SK-N-SH treated with all-trans-retinoic acid at 6 μM for 48 hours (cell line): Measurements from ENCODE around the gene CALY.

Experiments used
- ATAC-seq: fragments of 200-7000 bp; cut with Tn5 transposase; 3 replicates; pipeline ENCODE4 v1.9.1; 2020; ENCODE audit warnings: mild to moderate bottlenecking, moderate library complexity
- ARNTL ChIP-seq: fragments of 450-650 bp; formaldehyde crosslinking; IDR thresholded peaks from 2 replicates; pipeline ENCODE4 v1.5.0; 2020; ENCODE audit warnings: low read depth, mild to moderate bottlenecking, moderate library complexity, borderline replicate concordance
- BACH2 ChIP-seq: fragments of 250-450 bp; sonication (Bioruptor Pico); IDR thresholded peaks from 2 replicates; pipeline ENCODE4 v1.9.0; 2021; ENCODE audit warnings: mild to moderate bottlenecking, borderline replicate concordance
- CSDC2 ChIP-seq: fragments of 250-450 bp; sonication (Bioruptor Pico); IDR thresholded peaks from 2 replicates; pipeline ENCODE4 v1.5.0; 2020; ENCODE audit warnings: mild to moderate bottlenecking, moderate library complexity
- ESRRG ChIP-seq: fragments of 250-450 bp; sonication (Bioruptor Pico); IDR thresholded peaks from 2 replicates; pipeline ENCODE4 v1.6.1; 2021; ENCODE audit warnings: mild to moderate bottlenecking
- ISL1 ChIP-seq: fragments of 250-450 bp; sonication (Bioruptor Pico); IDR thresholded peaks from 2 replicates; pipeline ENCODE4 v2.1.2; 2022; ENCODE audit warnings: mild to moderate bottlenecking, moderate library complexity
- OSR1 ChIP-seq: fragments of 250-450 bp; sonication (Bioruptor Pico); IDR thresholded peaks from 2 replicates; pipeline ENCODE4 v1.8.0; 2022; ENCODE audit warnings: moderate library complexity, mild to moderate bottlenecking, inconsistent platforms
- PPARA ChIP-seq: fragments of 250-450 bp; sonication (Bioruptor Pico); IDR thresholded peaks from 2 replicates; pipeline ENCODE4 v1.5.0; 2020; ENCODE audit warnings: mild to moderate bottlenecking, borderline replicate concordance
- TCF4 ChIP-seq: fragments of 250-450 bp; sonication (Bioruptor Pico); IDR thresholded peaks from 2 replicates; pipeline ENCODE4 v1.8.0; 2021; ENCODE audit warnings: mild to moderate bottlenecking, moderate library complexity, borderline replicate concordance
- TOX ChIP-seq: fragments of 250-450 bp; sonication (Bioruptor Pico); IDR thresholded peaks from 2 replicates; pipeline ENCODE4 v1.8.0; 2021; ENCODE audit warnings: mild to moderate bottlenecking, moderate library complexity, borderline replicate concordance
- TSHZ2 ChIP-seq: fragments of 250-450 bp; sonication (Bioruptor Pico); IDR thresholded peaks from 2 replicates; pipeline ENCODE4 v1.5.0; 2020; ENCODE audit warnings: mild to moderate bottlenecking, moderate library complexity
- ZC3H10 ChIP-seq: fragments of 250-450 bp; sonication (Bioruptor Pico); IDR thresholded peaks from 2 replicates; pipeline ENCODE4 v1.5.1; 2021; ENCODE audit warnings: mild to moderate bottlenecking, moderate library complexity
- ZFP3 ChIP-seq: fragments of 250-450 bp; sonication (Bioruptor Pico); IDR thresholded peaks from 2 replicates; pipeline ENCODE4 v1.5.0; 2020; ENCODE audit warnings: mild to moderate bottlenecking, moderate library complexity
- ZFP30 ChIP-seq: fragments of 450-650 bp; formaldehyde crosslinking; IDR thresholded peaks from 2 replicates; pipeline ENCODE4 v1.5.0; 2022; ENCODE audit warnings: mild to moderate bottlenecking, moderate library complexity
- ZNF565 ChIP-seq: fragments of 450-650 bp; formaldehyde crosslinking; conservative IDR thresholded peaks from 2 replicates; pipeline ENCODE4 v1.5.0; 2020; ENCODE audit warnings: low read depth, mild to moderate bottlenecking, moderate library complexity
- ZNF70 ChIP-seq: fragments of 450-650 bp; formaldehyde crosslinking; IDR thresholded peaks from 2 replicates; pipeline ENCODE4 v1.5.0; 2020; ENCODE audit warnings: mild to moderate bottlenecking, moderate library complexity
- ZNF8 ChIP-seq: fragments of 450-650 bp; formaldehyde crosslinking; IDR thresholded peaks from 2 replicates; pipeline ENCODE4 v1.5.0; 2020; ENCODE audit warnings: mild to moderate bottlenecking, moderate library complexity
- TF ChIP-seq, protein P1 (sequence below): fragments of 250-450 bp; sonication (Bioruptor Pico); IDR thresholded peaks from 2 replicates; pipeline ENCODE4 v1.8.0; 2021; ENCODE audit warnings: low read depth, mild to moderate bottlenecking, moderate library complexity, borderline replicate concordance
- TF ChIP-seq, protein P2 (sequence below): fragments of 250-450 bp; sonication (Bioruptor Pico); IDR thresholded peaks from 2 replicates; pipeline ENCODE4 v1.8.0; 2020; ENCODE audit warnings: mild to moderate bottlenecking, moderate library complexity, borderline replicate concordance

Gene CALY

DNA sequence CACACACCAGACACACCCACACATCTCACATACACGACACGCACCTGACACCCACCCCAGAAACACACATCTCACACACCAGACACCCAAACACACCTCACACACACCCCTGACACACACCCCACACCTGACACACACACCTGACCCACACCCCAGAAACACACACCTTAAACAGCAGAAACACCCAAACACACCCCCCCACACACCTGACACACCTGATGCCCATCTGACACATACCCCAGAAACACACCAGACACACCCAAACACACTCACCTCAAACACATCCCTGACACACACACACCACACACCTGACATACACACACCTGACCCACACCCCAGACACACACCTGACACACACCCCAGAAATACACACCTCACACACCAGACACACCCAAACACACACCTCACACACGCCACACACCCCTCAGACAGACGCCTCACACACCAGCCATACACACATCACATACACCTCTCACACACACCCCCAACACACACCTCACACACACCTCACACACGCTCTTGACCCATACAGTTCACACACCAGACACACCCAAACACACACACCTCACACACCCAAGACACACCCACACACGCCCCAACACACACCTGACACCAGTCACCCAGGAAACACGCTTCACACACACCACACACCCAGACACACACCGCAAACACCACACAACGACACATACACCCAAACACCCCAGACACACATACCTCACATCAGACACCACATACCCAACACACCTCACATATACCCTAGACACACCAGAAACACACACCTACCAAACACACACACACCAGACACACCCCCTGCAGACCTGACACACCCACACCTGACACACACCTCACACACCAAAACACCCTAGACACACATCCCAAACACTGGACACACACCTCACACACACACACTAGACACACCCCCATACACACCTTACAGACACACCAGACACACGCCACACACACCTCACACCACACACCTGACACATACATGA, 1.7 kb upstream of the CALY start (continued):
- TF ChIP-seq TSHZ2 (CRISPR knock-in tag) (no peak), ARNTL (CRISPR knock-in tag) (no peak), ESRRG (CRISPR knock-in tag) (no peak), ZC3H10 (CRISPR knock-in tag) (no peak), ZNF70 (CRISPR knock-in tag) (no peak)

DNA sequence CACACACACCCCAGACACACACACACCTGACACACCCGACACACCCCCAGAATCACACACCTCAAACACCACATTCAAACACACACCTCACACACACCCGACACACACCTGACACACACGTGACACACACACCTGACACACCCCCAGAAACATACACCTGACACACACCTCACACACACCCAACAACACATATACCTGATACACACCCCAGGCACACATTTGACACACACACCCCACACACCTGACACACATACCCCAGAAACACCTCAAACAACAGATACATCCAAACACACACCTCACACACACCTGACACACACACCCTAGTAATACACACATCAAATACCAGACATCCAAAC, 652 bp upstream of the CALY start:
- TF ChIP-seq PPARA (CRISPR knock-in tag) (no peak), ARNTL (CRISPR knock-in tag) (no peak), ZNF565 (CRISPR knock-in tag) (no peak), ISL1 (CRISPR knock-in tag) (no peak), OSR1 (no peak), BACH2 (CRISPR knock-in tag) (no peak), CSDC2 (CRISPR knock-in tag) (no peak), ZC3H10 (CRISPR knock-in tag) (no peak), ZFP3 (CRISPR knock-in tag) (no peak), ZNF8 (CRISPR knock-in tag) (no peak), ZFP30 (CRISPR knock-in tag) (no peak)
- TF ChIP-seq, protein P1, sequence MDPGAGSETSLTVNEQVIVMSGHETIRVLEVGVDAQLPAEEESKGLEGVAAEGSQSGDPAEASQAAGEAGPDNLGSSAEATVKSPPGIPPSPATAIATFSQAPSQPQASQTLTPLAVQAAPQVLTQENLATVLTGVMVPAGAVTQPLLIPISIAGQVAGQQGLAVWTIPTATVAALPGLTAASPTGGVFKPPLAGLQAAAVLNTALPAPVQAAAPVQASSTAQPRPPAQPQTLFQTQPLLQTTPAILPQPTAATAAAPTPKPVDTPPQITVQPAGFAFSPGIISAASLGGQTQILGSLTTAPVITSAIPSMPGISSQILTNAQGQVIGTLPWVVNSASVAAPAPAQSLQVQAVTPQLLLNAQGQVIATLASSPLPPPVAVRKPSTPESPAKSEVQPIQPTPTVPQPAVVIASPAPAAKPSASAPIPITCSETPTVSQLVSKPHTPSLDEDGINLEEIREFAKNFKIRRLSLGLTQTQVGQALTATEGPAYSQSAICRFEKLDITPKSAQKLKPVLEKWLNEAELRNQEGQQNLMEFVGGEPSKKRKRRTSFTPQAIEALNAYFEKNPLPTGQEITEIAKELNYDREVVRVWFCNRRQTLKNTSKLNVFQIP (CRISPR knock-in tag): no peak
- no peak for ATAC-seq

- ATAC-seq: no peak
Observed at GRCh38 chr10:133336118-133336576, 549 bp downstream of the CALY start.

GRCh38 chr10:133335246-133336117, 1.2 kb downstream of the CALY start:
- peak; percentile 64 for ATAC-seq
- TF ChIP-seq ESRRG (CRISPR knock-in tag) (no peak), ZNF565 (CRISPR knock-in tag) (no peak), TCF4 (CRISPR knock-in tag) (no peak), TOX (no peak), ZFP3 (CRISPR knock-in tag) (no peak), ZNF8 (CRISPR knock-in tag) (no peak), PPARA (CRISPR knock-in tag) (no peak), CSDC2 (CRISPR knock-in tag) (no peak)
- TF ChIP-seq, protein P1 (CRISPR knock-in tag): no peak
- TF ChIP-seq, protein P2, sequence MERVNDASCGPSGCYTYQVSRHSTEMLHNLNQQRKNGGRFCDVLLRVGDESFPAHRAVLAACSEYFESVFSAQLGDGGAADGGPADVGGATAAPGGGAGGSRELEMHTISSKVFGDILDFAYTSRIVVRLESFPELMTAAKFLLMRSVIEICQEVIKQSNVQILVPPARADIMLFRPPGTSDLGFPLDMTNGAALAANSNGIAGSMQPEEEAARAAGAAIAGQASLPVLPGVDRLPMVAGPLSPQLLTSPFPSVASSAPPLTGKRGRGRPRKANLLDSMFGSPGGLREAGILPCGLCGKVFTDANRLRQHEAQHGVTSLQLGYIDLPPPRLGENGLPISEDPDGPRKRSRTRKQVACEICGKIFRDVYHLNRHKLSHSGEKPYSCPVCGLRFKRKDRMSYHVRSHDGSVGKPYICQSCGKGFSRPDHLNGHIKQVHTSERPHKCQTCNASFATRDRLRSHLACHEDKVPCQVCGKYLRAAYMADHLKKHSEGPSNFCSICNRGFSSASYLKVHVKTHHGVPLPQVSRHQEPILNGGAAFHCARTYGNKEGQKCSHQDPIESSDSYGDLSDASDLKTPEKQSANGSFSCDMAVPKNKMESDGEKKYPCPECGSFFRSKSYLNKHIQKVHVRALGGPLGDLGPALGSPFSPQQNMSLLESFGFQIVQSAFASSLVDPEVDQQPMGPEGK: no peak

More at GRCh38 chr10:133336118-133336576, 549 bp downstream of the CALY start:
- no peak for TF ChIP-seq TCF4 (CRISPR knock-in tag)
